GM19324 (cell line): ENCODE results near the gene KLHL29.

Experiments
- ATAC-seq: cut with Tn5 transposase; IDR thresholded peaks from one replicate; pipeline ENCODE4 v1.9.1; 2021; ENCODE audit warnings: mild to moderate bottlenecking, moderate library complexity; ENCODE audit not compliant: unreplicated experiment, low FRiP score

KLHL29 gene

GRCh38 chr2:23505984-23506380 lies 121.0 kb downstream of the KLHL29 start:
- no peak for ATAC-seq

- no peak for ATAC-seq
Measured at GRCh38 chr2:23506531-23507266, 121.7 kb downstream of the KLHL29 start.

- ATAC-seq, result no peak
Measured at GRCh38 chr2:23507267-23508065, 122.5 kb downstream of the KLHL29 start.

- no peak for ATAC-seq
Measured at GRCh38 chr2:23508066-23508390, 123.0 kb downstream of the KLHL29 start.

- no peak for ATAC-seq
Measured at GRCh38 chr2:23509103-23509502, 124.1 kb downstream of the KLHL29 start.

GRCh38 chr2:23509596-23510292 lies 124.8 kb downstream of the KLHL29 start:
- no peak for ATAC-seq

- no peak for ATAC-seq
Measured at GRCh38 chr2:23510471-23510870, 125.5 kb downstream of the KLHL29 start.

- ATAC-seq, result no peak
Measured at GRCh38 chr2:23512778-23513177, 127.8 kb downstream of the KLHL29 start.

- ATAC-seq, result no peak
Measured at GRCh38 chr2:23513245-23513871, 128.4 kb downstream of the KLHL29 start.

GRCh38 chr2:23513872-23514793 lies 129.2 kb downstream of the KLHL29 start:
- no peak for ATAC-seq

- no peak for ATAC-seq
Measured at GRCh38 chr2:23516520-23517256, 131.7 kb downstream of the KLHL29 start.

- no peak for ATAC-seq
Measured at GRCh38 chr2:23518481-23519333, 133.7 kb downstream of the KLHL29 start.

- no peak for ATAC-seq
Measured at GRCh38 chr2:23519334-23519651, 134.3 kb downstream of the KLHL29 start.

- no peak for ATAC-seq
Measured at GRCh38 chr2:23520256-23520655, 135.3 kb downstream of the KLHL29 start.

- no peak for ATAC-seq
Measured at GRCh38 chr2:23521060-23521459, 136.1 kb downstream of the KLHL29 start.

- ATAC-seq, result no peak
Measured at GRCh38 chr2:23522726-23523372, 137.9 kb downstream of the KLHL29 start.

- no peak for ATAC-seq
Measured at GRCh38 chr2:23523373-23524260, 138.6 kb downstream of the KLHL29 start.
